Measurements from ENCODE around the gene MACO1.

The MACO1 gene

GRCh38 chr1:25425098-25426085, 5.3 kb upstream of the MACO1 start:
- Histone ChIP-seq H3K4me1 (ENCODE audit: control insufficient read depth in 1 of 2, insufficient read depth in 2 of 2, low read length in 2 of 2) (peaks cover 8 to 12% of the 10 kb centered on the region in 2 donors), H3K36me3 (ENCODE audit: control insufficient read depth in 1 of 2, insufficient read depth in 2 of 2, low read length in 2 of 2) (no peaks in the 10 kb centered on the region), H3K9ac (ENCODE audit: low read depth in 1 of 2, low read length in 2 of 2) (no peak overlapping the region), H3K27ac (ENCODE audit: low read depth, low read length) (no peak overlapping the region), H3K9me3 (ENCODE audit: control insufficient read depth in 1 of 2, low read length in 2 of 2) (no peaks in the 10 kb centered on the region), H3K27me3 (ENCODE audit: control insufficient read depth in 1 of 2, insufficient read depth in 2 of 2, low read length in 2 of 2) (no peaks in the 10 kb centered on the region), H3K4me3 (ENCODE audit: low read depth in 1 of 2, low read length in 2 of 2) (no peak overlapping the region)

DNA sequence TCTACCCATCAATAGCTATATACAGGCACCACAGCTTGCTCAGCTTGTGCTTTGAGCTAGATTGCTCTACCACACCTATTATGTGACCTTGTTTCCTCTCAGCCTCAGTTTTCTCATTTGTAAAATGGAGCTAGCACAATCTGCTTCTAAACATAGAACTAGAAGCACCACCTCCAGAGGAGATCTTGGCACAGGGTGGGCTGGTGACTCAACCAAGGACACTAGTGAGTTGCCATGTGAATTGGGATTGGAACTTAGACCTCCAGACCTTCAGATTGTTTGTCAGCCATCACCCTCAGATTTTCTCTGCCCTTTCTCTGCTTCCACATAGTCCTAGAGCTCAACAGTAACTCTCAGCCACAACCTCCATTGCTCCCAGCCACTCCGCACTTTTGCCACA, 3.0 kb upstream of the MACO1 start:
- no peak overlapping the region for H3K9ac ChIP-seq (ENCODE audit: low read depth in 1 of 2, low read length in 2 of 2)
- H3K27ac ChIP-seq (ENCODE audit: low read depth, low read length): no peak overlapping the region
- H3K27me3 ChIP-seq (ENCODE audit: control insufficient read depth in 1 of 2, insufficient read depth in 2 of 2, low read length in 2 of 2): no peaks in the 10 kb centered on the region
- no peak overlapping the region for H3K4me3 ChIP-seq (ENCODE audit: low read depth in 1 of 2, low read length in 2 of 2)
- peaks cover 15 to 20% of the 10 kb centered on the region in 2 donors for H3K4me1 ChIP-seq (ENCODE audit: control insufficient read depth in 1 of 2, insufficient read depth in 2 of 2, low read length in 2 of 2)
- no peaks in the 10 kb centered on the region for H3K9me3 ChIP-seq (ENCODE audit: control insufficient read depth in 1 of 2, low read length in 2 of 2)
- H3K36me3 ChIP-seq (ENCODE audit: control insufficient read depth in 1 of 2, insufficient read depth in 2 of 2, low read length in 2 of 2): no peaks in the 10 kb centered on the region

- Histone ChIP-seq H3K27me3 (ENCODE audit: control insufficient read depth in 1 of 2, insufficient read depth in 2 of 2, low read length in 2 of 2) (no peaks in the 10 kb centered on the region), H3K9ac (ENCODE audit: low read depth in 1 of 2, low read length in 2 of 2) (no peak overlapping the region), H3K36me3 (ENCODE audit: control insufficient read depth in 1 of 2, insufficient read depth in 2 of 2, low read length in 2 of 2) (no peaks in the 10 kb centered on the region), H3K9me3 (ENCODE audit: control insufficient read depth in 1 of 2, low read length in 2 of 2) (no peaks in the 10 kb centered on the region), H3K4me1 (ENCODE audit: control insufficient read depth in 1 of 2, insufficient read depth in 2 of 2, low read length in 2 of 2) (peaks cover 24 to 30% of the 10 kb centered on the region in 2 donors), H3K27ac (ENCODE audit: low read depth, low read length) (no peak overlapping the region), H3K4me3 (ENCODE audit: low read depth in 1 of 2, low read length in 2 of 2) (no peak overlapping the region)
Measured at GRCh38 chr1:25428475-25429166, 2.1 kb upstream of the MACO1 start.

DNA sequence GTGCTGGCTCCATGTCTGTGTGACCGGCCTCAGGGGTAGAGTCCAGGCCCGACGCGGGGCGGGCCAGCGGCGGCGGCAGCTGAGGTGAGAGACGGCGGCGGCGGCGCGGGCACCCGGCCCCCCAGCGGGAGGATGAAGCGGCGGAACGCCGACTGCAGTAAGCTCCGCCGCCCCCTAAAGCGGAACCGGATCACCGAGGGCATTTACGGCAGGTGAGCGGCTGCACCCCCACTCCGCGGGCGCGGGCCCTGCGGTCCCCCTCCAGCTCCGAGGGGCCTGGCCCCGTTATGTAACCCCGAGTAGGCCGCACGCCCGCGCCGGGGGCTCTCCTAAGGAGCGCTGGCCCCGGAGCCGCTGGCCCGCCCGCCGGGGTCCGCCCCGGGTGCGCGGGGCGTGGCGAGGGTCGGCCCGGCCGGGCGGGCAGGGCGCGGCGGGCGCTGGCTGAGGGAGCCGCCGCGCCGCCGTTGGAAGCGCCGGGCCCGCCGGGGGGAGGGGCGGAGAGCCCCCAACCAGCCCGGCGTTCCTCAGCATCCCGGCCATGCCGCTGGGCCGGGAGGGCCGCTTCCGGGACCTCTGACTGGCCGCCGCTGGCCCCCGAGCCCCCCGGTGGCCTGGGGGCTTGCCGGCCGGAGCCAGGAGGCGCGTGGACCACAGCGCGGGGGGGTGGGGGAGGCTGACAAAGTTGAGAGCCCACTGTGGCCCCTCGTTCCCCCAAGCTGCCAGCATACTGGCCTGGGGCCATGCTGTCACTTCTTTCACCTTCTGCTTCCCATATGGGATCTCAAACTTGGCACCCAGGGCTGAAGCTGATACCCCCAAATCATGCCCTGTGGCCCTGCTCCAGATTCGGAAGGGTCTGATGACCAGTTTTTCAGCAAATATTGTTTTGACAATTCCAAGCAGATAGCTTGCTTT, 527 bp downstream of the MACO1 start:
- no peaks in the 10 kb centered on the region for H3K36me3 ChIP-seq (ENCODE audit: control insufficient read depth in 1 of 2, insufficient read depth in 2 of 2, low read length in 2 of 2)
- H3K27ac ChIP-seq (ENCODE audit: low read depth, low read length): peak overlapping the region; percentile 71
- H3K27me3 ChIP-seq (ENCODE audit: control insufficient read depth in 1 of 2, insufficient read depth in 2 of 2, low read length in 2 of 2): no peaks in the 10 kb centered on the region
- H3K9ac ChIP-seq (ENCODE audit: low read depth in 1 of 2, low read length in 2 of 2): peak overlapping the region; percentile 58 to 93
- no peaks in the 10 kb centered on the region for H3K9me3 ChIP-seq (ENCODE audit: control insufficient read depth in 1 of 2, low read length in 2 of 2)
- peak overlapping the region; percentile 72 to 90 for H3K4me3 ChIP-seq (ENCODE audit: low read depth in 1 of 2, low read length in 2 of 2)
- H3K4me1 ChIP-seq (ENCODE audit: control insufficient read depth in 1 of 2, insufficient read depth in 2 of 2, low read length in 2 of 2): peaks cover 46 to 47% of the 10 kb centered on the region in 2 donors

DNA sequence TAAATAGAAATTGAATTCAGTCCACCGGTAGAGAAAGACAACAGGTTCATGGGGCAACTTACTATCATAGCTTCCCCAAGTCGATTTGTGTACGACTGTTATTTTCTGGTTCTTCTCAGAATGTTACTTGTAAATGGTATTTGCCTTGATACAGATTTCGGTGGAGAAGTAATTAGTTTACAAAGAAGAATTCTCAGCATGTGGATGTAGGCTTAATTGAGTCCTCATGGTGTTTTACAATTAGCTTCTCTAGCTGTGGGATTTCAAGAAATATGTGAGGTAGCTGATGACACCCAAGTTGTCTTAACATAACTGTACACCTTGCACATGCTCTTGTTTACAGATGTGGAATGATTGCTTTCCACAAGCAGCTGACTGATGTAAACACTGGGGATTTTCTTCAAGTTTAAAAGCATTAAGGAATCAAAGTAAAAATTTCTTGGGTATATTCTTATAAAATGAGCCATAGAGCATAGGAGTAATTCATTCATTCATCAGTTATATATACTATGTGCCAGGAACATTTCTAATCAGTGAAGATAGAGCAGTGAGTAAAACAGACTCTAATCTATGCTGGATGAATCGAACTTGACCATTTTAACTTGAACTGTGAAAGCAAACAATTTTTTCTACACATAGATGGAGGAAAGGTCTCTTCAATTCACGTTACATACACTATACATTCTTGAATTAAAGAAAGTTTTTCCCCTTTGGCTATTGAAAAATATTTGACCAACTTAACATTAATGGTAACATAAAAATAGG, 1.4 kb downstream of the MACO1 start:
- H3K4me1 ChIP-seq (ENCODE audit: control insufficient read depth in 1 of 2, insufficient read depth in 2 of 2, low read length in 2 of 2): peaks cover 48 to 53% of the 10 kb centered on the region in 2 donors
- H3K9me3 ChIP-seq (ENCODE audit: control insufficient read depth in 1 of 2, low read length in 2 of 2): no peaks in the 10 kb centered on the region
- H3K27me3 ChIP-seq (ENCODE audit: control insufficient read depth in 1 of 2, insufficient read depth in 2 of 2, low read length in 2 of 2): no peaks in the 10 kb centered on the region
- no peak overlapping the region for H3K27ac ChIP-seq (ENCODE audit: low read depth, low read length)
- H3K9ac ChIP-seq (ENCODE audit: low read depth in 1 of 2, low read length in 2 of 2): peak overlapping the region; percentile 27 to 71
- peak overlapping the region; percentile 70 to 86 for H3K4me3 ChIP-seq (ENCODE audit: low read depth in 1 of 2, low read length in 2 of 2)
- H3K36me3 ChIP-seq (ENCODE audit: control insufficient read depth in 1 of 2, insufficient read depth in 2 of 2, low read length in 2 of 2): no peaks in the 10 kb centered on the region

- H3K36me3 ChIP-seq (ENCODE audit: control insufficient read depth in 1 of 2, insufficient read depth in 2 of 2, low read length in 2 of 2): no peaks in the 10 kb centered on the region
- no peak overlapping the region for H3K27ac ChIP-seq (ENCODE audit: low read depth, low read length)
- H3K9ac ChIP-seq (ENCODE audit: low read depth in 1 of 2, low read length in 2 of 2): no peak overlapping the region
- peaks cover 48 to 53% of the 10 kb centered on the region in 2 donors for H3K4me1 ChIP-seq (ENCODE audit: control insufficient read depth in 1 of 2, insufficient read depth in 2 of 2, low read length in 2 of 2)
- H3K4me3 ChIP-seq (ENCODE audit: low read depth in 1 of 2, low read length in 2 of 2): peak overlapping the region in 1 of 2 donors; percentile 42
- H3K27me3 ChIP-seq (ENCODE audit: control insufficient read depth in 1 of 2, insufficient read depth in 2 of 2, low read length in 2 of 2): no peaks in the 10 kb centered on the region
- no peaks in the 10 kb centered on the region for H3K9me3 ChIP-seq (ENCODE audit: control insufficient read depth in 1 of 2, low read length in 2 of 2)
Measured at GRCh38 chr1:25432749-25433388, 2.2 kb downstream of the MACO1 start.

DNA sequence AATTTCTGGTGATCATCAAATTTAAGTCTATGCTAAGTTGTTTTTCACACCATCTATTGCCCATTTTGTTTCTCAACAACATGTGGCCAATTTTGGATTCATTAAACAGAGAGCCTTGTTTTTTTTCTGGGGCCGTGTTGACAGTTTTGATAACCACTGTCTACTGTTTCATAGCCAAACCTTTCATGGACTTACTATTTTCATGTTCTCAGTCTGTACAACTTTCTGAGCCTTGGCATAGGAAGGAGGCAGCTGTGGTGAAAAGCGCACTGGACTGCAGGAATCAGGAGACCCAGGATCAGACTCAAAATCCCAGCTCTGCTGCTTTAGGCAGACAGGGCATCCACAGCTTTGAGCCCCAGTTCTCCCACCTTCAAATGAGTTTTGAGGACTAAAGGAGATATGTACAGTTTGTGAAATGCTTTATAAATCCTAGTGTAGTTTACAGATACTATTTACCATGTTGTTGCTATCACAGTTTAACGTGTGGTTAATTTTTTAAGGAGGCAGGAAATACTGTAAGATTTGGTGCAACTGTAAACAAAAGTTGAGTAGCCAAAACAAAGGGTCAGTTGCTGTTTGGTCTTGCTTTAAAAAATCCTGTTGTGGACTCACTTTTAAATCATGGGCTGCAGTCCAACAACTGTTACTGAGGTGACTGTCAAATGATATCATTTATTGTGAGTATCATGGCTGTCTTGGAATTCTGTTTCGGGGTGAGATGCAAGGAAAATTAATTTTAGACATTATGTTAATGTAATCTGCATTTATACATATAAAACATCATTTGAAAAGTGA, 2.9 kb downstream of the MACO1 start:
- Histone ChIP-seq H3K4me3 (ENCODE audit: low read depth in 1 of 2, low read length in 2 of 2) (peak overlapping the region; percentile 19 to 42), H3K27me3 (ENCODE audit: control insufficient read depth in 1 of 2, insufficient read depth in 2 of 2, low read length in 2 of 2) (no peaks in the 10 kb centered on the region), H3K27ac (ENCODE audit: low read depth, low read length) (no peak overlapping the region), H3K36me3 (ENCODE audit: control insufficient read depth in 1 of 2, insufficient read depth in 2 of 2, low read length in 2 of 2) (no peaks in the 10 kb centered on the region), H3K4me1 (ENCODE audit: control insufficient read depth in 1 of 2, insufficient read depth in 2 of 2, low read length in 2 of 2) (peaks cover 48 to 53% of the 10 kb centered on the region in 2 donors), H3K9ac (ENCODE audit: low read depth in 1 of 2, low read length in 2 of 2) (no peak overlapping the region), H3K9me3 (ENCODE audit: control insufficient read depth in 1 of 2, low read length in 2 of 2) (no peaks in the 10 kb centered on the region)

DNA sequence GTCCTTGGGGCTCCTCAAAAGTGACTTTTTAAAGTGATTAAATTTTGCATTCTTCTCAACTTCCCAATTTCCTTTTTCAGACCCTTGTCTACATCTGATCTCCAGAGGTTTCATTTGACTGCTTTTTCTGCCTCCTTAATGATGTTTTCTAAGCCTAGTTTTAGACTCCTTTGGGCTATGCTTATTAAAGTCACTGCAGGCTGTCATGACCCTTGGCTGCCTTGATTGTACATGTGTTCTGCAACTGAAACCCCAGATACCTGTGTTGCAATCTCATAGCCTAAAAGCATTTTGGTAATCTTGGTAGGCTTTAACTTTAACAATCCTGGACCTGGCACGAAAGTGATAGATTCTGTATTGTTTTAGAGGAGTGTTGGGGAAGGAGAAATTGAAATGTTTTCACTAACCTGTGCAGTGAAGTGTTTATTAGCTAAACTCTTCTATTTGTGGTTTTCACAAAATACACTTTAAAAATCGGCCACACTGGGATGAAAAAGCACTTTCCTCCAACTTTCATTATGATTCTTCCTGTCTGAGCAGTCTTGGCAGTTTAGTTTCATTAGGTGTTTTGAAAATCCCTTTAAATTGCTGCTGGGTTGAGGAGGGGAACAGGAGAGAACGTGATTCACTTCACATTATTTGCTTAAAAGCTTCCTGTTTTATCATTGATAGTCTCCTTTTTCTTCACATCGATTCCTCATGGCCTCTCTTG, 4.9 kb downstream of the MACO1 start:
- Histone ChIP-seq H3K9ac (ENCODE audit: low read depth in 1 of 2, low read length in 2 of 2) (peak overlapping the region in 1 of 2 donors; percentile 4), H3K4me1 (ENCODE audit: control insufficient read depth in 1 of 2, insufficient read depth in 2 of 2, low read length in 2 of 2) (peaks cover 44 to 48% of the 10 kb centered on the region in 2 donors), H3K9me3 (ENCODE audit: control insufficient read depth in 1 of 2, low read length in 2 of 2) (no peaks in the 10 kb centered on the region), H3K4me3 (ENCODE audit: low read depth in 1 of 2, low read length in 2 of 2) (peak overlapping the region in 1 of 2 donors; percentile 25), H3K36me3 (ENCODE audit: control insufficient read depth in 1 of 2, insufficient read depth in 2 of 2, low read length in 2 of 2) (no peaks in the 10 kb centered on the region), H3K27ac (ENCODE audit: low read depth, low read length) (no peak overlapping the region), H3K27me3 (ENCODE audit: control insufficient read depth in 1 of 2, insufficient read depth in 2 of 2, low read length in 2 of 2) (no peaks in the 10 kb centered on the region)

Measured in duodenal mucosa (tissue), 2 donors.